ENCODE data around the gene SLC34A3.

SLC34A3 gene

GRCh38 chr9:137230705-137231371 is at the start of gene SLC34A3:
TSS of gene SLC34A3 (plus strand) at chr9:137230901. CDS start at chr9:137231703, 802 bp downstream.
- H3K9ac ChIP-seq (ENCODE audit: low read length) = no peak within 1 kb of the TSS
- H3K4me3 ChIP-seq (ENCODE audit: low read length) = no peak within 1 kb of the TSS
- no peak within 1 kb of the TSS for H3K27ac ChIP-seq (ENCODE audit: low read length)
- no peaks in the 10 kb centered on the region for H3K27me3 ChIP-seq (ENCODE audit: control insufficient read depth, insufficient read depth, low read length)
- H3K4me1 ChIP-seq (ENCODE audit: control insufficient read depth, low read depth, low read length) = no peaks in the 10 kb centered on the region
- no peaks in the 10 kb centered on the region for H3K36me3 ChIP-seq (ENCODE audit: control insufficient read depth, low read depth, low read length)
- H3K9me3 ChIP-seq (ENCODE audit: control insufficient read depth, low read depth, low read length) = no peaks in the 10 kb centered on the region

- H3K9me3 ChIP-seq (ENCODE audit: control insufficient read depth, low read depth, low read length) = no peaks in the 10 kb centered on the region
- H3K4me3 ChIP-seq (ENCODE audit: low read length) = no peak overlapping the region
- H3K9ac ChIP-seq (ENCODE audit: low read length) = no peak overlapping the region
- H3K27ac ChIP-seq (ENCODE audit: low read length) = no peak overlapping the region
- no peaks in the 10 kb centered on the region for H3K27me3 ChIP-seq (ENCODE audit: control insufficient read depth, insufficient read depth, low read length)
- H3K36me3 ChIP-seq (ENCODE audit: control insufficient read depth, low read depth, low read length) = peaks cover 22% of the 10 kb centered on the region
- no peaks in the 10 kb centered on the region for H3K4me1 ChIP-seq (ENCODE audit: control insufficient read depth, low read depth, low read length)
These were observed 49.0 kb upstream of the SLC34A3 start for GRCh38 chr9:137181680-137182079.

- Histone ChIP-seq H3K36me3 (ENCODE audit: control insufficient read depth, low read depth, low read length) (peaks cover 22% of the 10 kb centered on the region), H3K4me3 (ENCODE audit: low read length) (no peak overlapping the region), H3K9ac (ENCODE audit: low read length) (no peak overlapping the region), H3K9me3 (ENCODE audit: control insufficient read depth, low read depth, low read length) (no peaks in the 10 kb centered on the region), H3K4me1 (ENCODE audit: control insufficient read depth, low read depth, low read length) (peaks cover 4% of the 10 kb centered on the region), H3K27me3 (ENCODE audit: control insufficient read depth, insufficient read depth, low read length) (no peaks in the 10 kb centered on the region), H3K27ac (ENCODE audit: low read length) (no peak overlapping the region)
These were observed 47.9 kb upstream of the SLC34A3 start for GRCh38 chr9:137182836-137183235.

GRCh38 chr9:137183980-137184595 is 46.6 kb upstream of the SLC34A3 start:
- Histone ChIP-seq H3K9me3 (ENCODE audit: control insufficient read depth, low read depth, low read length) (no peaks in the 10 kb centered on the region), H3K9ac (ENCODE audit: low read length) (no peak overlapping the region), H3K36me3 (ENCODE audit: control insufficient read depth, low read depth, low read length) (peaks cover 22% of the 10 kb centered on the region), H3K4me1 (ENCODE audit: control insufficient read depth, low read depth, low read length) (peaks cover 4% of the 10 kb centered on the region), H3K27me3 (ENCODE audit: control insufficient read depth, insufficient read depth, low read length) (no peaks in the 10 kb centered on the region), H3K27ac (ENCODE audit: low read length) (no peak overlapping the region), H3K4me3 (ENCODE audit: low read length) (no peak overlapping the region)

GRCh38 chr9:137184881-137185660 is 45.6 kb upstream of the SLC34A3 start:
- H3K27ac ChIP-seq (ENCODE audit: low read length) = no peak overlapping the region
- H3K9me3 ChIP-seq (ENCODE audit: control insufficient read depth, low read depth, low read length) = no peaks in the 10 kb centered on the region
- no peak overlapping the region for H3K4me3 ChIP-seq (ENCODE audit: low read length)
- H3K4me1 ChIP-seq (ENCODE audit: control insufficient read depth, low read depth, low read length) = peaks cover 9% of the 10 kb centered on the region
- no peaks in the 10 kb centered on the region for H3K27me3 ChIP-seq (ENCODE audit: control insufficient read depth, insufficient read depth, low read length)
- peaks cover 19% of the 10 kb centered on the region for H3K36me3 ChIP-seq (ENCODE audit: control insufficient read depth, low read depth, low read length)
- no peak overlapping the region for H3K9ac ChIP-seq (ENCODE audit: low read length)

- Histone ChIP-seq H3K36me3 (ENCODE audit: control insufficient read depth, low read depth, low read length) (peaks cover 16% of the 10 kb centered on the region), H3K4me1 (ENCODE audit: control insufficient read depth, low read depth, low read length) (peaks cover 9% of the 10 kb centered on the region), H3K27me3 (ENCODE audit: control insufficient read depth, insufficient read depth, low read length) (no peaks in the 10 kb centered on the region), H3K27ac (ENCODE audit: low read length) (no peak overlapping the region), H3K9ac (ENCODE audit: low read length) (no peak overlapping the region), H3K4me3 (ENCODE audit: low read length) (no peak overlapping the region), H3K9me3 (ENCODE audit: control insufficient read depth, low read depth, low read length) (no peaks in the 10 kb centered on the region)
These were observed 44.8 kb upstream of the SLC34A3 start for GRCh38 chr9:137185921-137186320.

GRCh38 chr9:137186385-137186784 is 44.3 kb upstream of the SLC34A3 start:
- Histone ChIP-seq H3K4me1 (ENCODE audit: control insufficient read depth, low read depth, low read length) (peaks cover 9% of the 10 kb centered on the region), H3K36me3 (ENCODE audit: control insufficient read depth, low read depth, low read length) (peaks cover 16% of the 10 kb centered on the region), H3K27ac (ENCODE audit: low read length) (no peak overlapping the region), H3K9me3 (ENCODE audit: control insufficient read depth, low read depth, low read length) (no peaks in the 10 kb centered on the region), H3K9ac (ENCODE audit: low read length) (no peak overlapping the region), H3K27me3 (ENCODE audit: control insufficient read depth, insufficient read depth, low read length) (no peaks in the 10 kb centered on the region), H3K4me3 (ENCODE audit: low read length) (no peak overlapping the region)

GRCh38 chr9:137187386-137187785 is 43.3 kb upstream of the SLC34A3 start:
- Histone ChIP-seq H3K27me3 (ENCODE audit: control insufficient read depth, insufficient read depth, low read length) (no peaks in the 10 kb centered on the region), H3K9me3 (ENCODE audit: control insufficient read depth, low read depth, low read length) (no peaks in the 10 kb centered on the region), H3K4me1 (ENCODE audit: control insufficient read depth, low read depth, low read length) (peaks cover 9% of the 10 kb centered on the region), H3K9ac (ENCODE audit: low read length) (peak overlapping the region; percentile 66), H3K36me3 (ENCODE audit: control insufficient read depth, low read depth, low read length) (peaks cover 16% of the 10 kb centered on the region), H3K4me3 (ENCODE audit: low read length) (peak overlapping the region; percentile 90), H3K27ac (ENCODE audit: low read length) (no peak overlapping the region)

- H3K4me3 ChIP-seq (ENCODE audit: low read length) = peak overlapping the region; percentile 90
- H3K36me3 ChIP-seq (ENCODE audit: control insufficient read depth, low read depth, low read length) = peaks cover 11% of the 10 kb centered on the region
- H3K27ac ChIP-seq (ENCODE audit: low read length) = no peak overlapping the region
- H3K9ac ChIP-seq (ENCODE audit: low read length) = peak overlapping the region; percentile 66
- H3K4me1 ChIP-seq (ENCODE audit: control insufficient read depth, low read depth, low read length) = peaks cover 9% of the 10 kb centered on the region
- H3K9me3 ChIP-seq (ENCODE audit: control insufficient read depth, low read depth, low read length) = no peaks in the 10 kb centered on the region
- no peaks in the 10 kb centered on the region for H3K27me3 ChIP-seq (ENCODE audit: control insufficient read depth, insufficient read depth, low read length)
These were observed 42.6 kb upstream of the SLC34A3 start for GRCh38 chr9:137188086-137188489.

- Histone ChIP-seq H3K4me1 (ENCODE audit: control insufficient read depth, low read depth, low read length) (peaks cover 9% of the 10 kb centered on the region), H3K4me3 (ENCODE audit: low read length) (peak within 1 kb of the TSS; percentile 90), H3K9ac (ENCODE audit: low read length) (peak within 1 kb of the TSS; percentile 66), H3K27ac (ENCODE audit: low read length) (no peak within 1 kb of the TSS), H3K36me3 (ENCODE audit: control insufficient read depth, low read depth, low read length) (peaks cover 5% of the 10 kb centered on the region), H3K27me3 (ENCODE audit: control insufficient read depth, insufficient read depth, low read length) (no peaks in the 10 kb centered on the region), H3K9me3 (ENCODE audit: control insufficient read depth, low read depth, low read length) (no peaks in the 10 kb centered on the region)
These were observed 42.0 kb upstream of the SLC34A3 start, which contains the start of the genes ANAPC2 and SSNA1 for GRCh38 chr9:137188490-137189296. TSS of gene ANAPC2 (minus strand) at chr9:137188560. CDS start at chr9:137188532, 28 bp downstream. TSS of gene SSNA1 (plus strand) at chr9:137188676. CDS start at chr9:137188727, 51 bp downstream.
